PC-9 (cell line): ENCODE measurements around the gene SIRT1.

Experiments used
- EZH2 ChIP-seq: fragments of 200-600 bp; sonication (generic); IDR thresholded peaks from 2 replicates; pipeline ENCODE4 v1.8.0; 2017; ENCODE audit warnings: antibody characterized with exemption, low read depth
- TF ChIP-seq, protein P1 (sequence below): fragments of 200-600 bp; sonication (generic); conservative IDR thresholded peaks from 2 replicates; pipeline ENCODE4 v1.6.1; 2017; ENCODE audit warnings: mixed run types, antibody characterized with exemption, mild to moderate bottlenecking, moderate library complexity

DNA sequence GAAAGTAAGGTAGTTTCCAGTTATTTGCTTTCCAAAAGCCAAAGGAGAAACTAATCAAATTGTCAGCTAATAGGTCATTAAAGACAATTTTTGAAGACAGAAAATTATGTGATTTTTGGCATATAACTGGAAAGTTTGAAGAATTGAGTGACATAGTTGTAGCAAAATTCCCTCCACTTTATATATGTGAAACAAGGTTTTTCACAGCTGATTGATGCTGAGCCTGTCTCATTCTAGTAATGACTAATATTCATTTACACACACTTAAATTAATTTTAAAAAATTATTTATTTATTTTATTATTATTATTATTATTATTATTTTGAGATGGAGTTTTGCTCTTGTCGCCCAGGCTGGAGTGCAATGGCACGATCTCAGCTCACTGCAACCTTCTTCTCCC is 16.3 kb upstream of the SIRT1 start:
- TF ChIP-seq, protein P1, sequence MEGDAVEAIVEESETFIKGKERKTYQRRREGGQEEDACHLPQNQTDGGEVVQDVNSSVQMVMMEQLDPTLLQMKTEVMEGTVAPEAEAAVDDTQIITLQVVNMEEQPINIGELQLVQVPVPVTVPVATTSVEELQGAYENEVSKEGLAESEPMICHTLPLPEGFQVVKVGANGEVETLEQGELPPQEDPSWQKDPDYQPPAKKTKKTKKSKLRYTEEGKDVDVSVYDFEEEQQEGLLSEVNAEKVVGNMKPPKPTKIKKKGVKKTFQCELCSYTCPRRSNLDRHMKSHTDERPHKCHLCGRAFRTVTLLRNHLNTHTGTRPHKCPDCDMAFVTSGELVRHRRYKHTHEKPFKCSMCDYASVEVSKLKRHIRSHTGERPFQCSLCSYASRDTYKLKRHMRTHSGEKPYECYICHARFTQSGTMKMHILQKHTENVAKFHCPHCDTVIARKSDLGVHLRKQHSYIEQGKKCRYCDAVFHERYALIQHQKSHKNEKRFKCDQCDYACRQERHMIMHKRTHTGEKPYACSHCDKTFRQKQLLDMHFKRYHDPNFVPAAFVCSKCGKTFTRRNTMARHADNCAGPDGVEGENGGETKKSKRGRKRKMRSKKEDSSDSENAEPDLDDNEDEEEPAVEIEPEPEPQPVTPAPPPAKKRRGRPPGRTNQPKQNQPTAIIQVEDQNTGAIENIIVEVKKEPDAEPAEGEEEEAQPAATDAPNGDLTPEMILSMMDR: no peak
- TF ChIP-seq EZH2: no peak
